Calu3 (cell line): ENCODE measurements around the gene BIVM. TPM values are rescaled to one million over a fixed set of nuclear protein-coding genes. Genes with fewer than 3 reads are reported as not detected.

Experiments used
- BruUV-seq: library from RNA; stranded (reverse); fragments of 400-500 nt; replicated peaks from 2 replicates; lab custom pipeline; 2021; lab: Mats Ljungman, UMichigan
- CTCF ChIA-PET: fragments of 300-600 bp; sonication (Branson Sonifier 250); formaldehyde crosslinking; loops from one replicate; lab custom pipeline; 2022; ENCODE audit warnings: antibody characterized with exemption; lab: Charles Lee
- DNase-seq: peaks from one replicate; pipeline ENCODE4 v3.0.0; 2022
- H3K27ac Mint-ChIP-seq: one replicate; pipeline ENCODE4 v1.8.0; 2022; ENCODE audit warnings: mixed read lengths; ENCODE audit not compliant: unreplicated experiment
- H3K27me3 Mint-ChIP-seq: one replicate; pipeline ENCODE4 v1.8.0; 2022; ENCODE audit warnings: mixed read lengths; ENCODE audit not compliant: unreplicated experiment
- H3K36me3 Mint-ChIP-seq: one replicate; pipeline ENCODE4 v1.8.0; 2022; ENCODE audit warnings: mild to moderate bottlenecking, moderate library complexity, mixed read lengths; ENCODE audit not compliant: insufficient read depth, unreplicated experiment
- H3K4me1 Mint-ChIP-seq: one replicate; pipeline ENCODE4 v1.8.0; 2022; ENCODE audit warnings: mild to moderate bottlenecking, low read depth, mixed read lengths; ENCODE audit not compliant: unreplicated experiment
- H3K4me3 Mint-ChIP-seq: one replicate; pipeline ENCODE4 v1.8.0; 2022; ENCODE audit warnings: mild to moderate bottlenecking, low read depth, moderate library complexity, mixed read lengths; ENCODE audit not compliant: unreplicated experiment
- H3K9me3 Mint-ChIP-seq: one replicate; pipeline ENCODE4 v1.8.0; 2022; ENCODE audit warnings: low read depth, mixed read lengths; ENCODE audit not compliant: unreplicated experiment
- intact Hi-C: fragments of 100-400 bp; cut with micrococcal nuclease; formaldehyde crosslinking; loops from one replicate; pipeline ENCODE4 v1.10.0; 2022; ENCODE audit not compliant: unreplicated experiment
- total RNA-seq: library from RNA; stranded (reverse); gene quantifications from 2 replicates; pipeline ENCODE4 v1.2.3, GENCODE V29; 2022
- TF ChIP-seq, protein P1 (sequence below): fragments of 200-600 bp; IDR thresholded peaks from one replicate; pipeline ENCODE4 v1.8.0; 2022; ENCODE audit warnings: antibody characterized with exemption; ENCODE audit not compliant: unreplicated experiment

Gene BIVM
- total RNA-seq, 1 experiment from 2014 or later, result 12.6 TPM

DNA sequence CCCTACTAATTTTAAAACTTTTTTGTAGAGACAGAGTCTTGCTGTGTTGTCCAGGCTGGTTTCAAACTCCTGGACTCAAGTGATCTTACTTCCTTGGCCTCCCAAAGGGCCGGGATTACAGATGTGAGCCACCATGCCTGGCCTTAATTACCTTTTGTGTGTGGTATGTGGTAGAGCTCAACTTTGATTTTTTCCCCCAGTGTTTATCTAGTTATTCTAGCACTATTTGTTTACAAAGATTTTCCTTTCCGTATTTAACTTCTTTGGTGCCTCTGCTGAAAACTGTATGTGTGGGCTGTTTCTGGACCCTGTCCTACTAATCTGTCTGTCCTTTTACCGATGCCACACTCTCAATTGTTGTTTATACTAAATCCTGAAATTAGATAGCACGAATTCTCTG, 37.6 kb downstream of the BIVM start:
- H3K4me1 Mint-ChIP-seq, result no peaks in the 10 kb centered on the region
- CTCF ChIA-PET, result no interaction called here
- H3K27me3 Mint-ChIP-seq, result no peaks in the 10 kb centered on the region
- no peaks in the 10 kb centered on the region for H3K9me3 Mint-ChIP-seq
- H3K36me3 Mint-ChIP-seq, result no peaks in the 10 kb centered on the region
- intact Hi-C loops, result no loop called here
- no peak overlapping the region for H3K27ac Mint-ChIP-seq
- no TSS peak for BruUV-seq
- TF ChIP-seq, protein P1, sequence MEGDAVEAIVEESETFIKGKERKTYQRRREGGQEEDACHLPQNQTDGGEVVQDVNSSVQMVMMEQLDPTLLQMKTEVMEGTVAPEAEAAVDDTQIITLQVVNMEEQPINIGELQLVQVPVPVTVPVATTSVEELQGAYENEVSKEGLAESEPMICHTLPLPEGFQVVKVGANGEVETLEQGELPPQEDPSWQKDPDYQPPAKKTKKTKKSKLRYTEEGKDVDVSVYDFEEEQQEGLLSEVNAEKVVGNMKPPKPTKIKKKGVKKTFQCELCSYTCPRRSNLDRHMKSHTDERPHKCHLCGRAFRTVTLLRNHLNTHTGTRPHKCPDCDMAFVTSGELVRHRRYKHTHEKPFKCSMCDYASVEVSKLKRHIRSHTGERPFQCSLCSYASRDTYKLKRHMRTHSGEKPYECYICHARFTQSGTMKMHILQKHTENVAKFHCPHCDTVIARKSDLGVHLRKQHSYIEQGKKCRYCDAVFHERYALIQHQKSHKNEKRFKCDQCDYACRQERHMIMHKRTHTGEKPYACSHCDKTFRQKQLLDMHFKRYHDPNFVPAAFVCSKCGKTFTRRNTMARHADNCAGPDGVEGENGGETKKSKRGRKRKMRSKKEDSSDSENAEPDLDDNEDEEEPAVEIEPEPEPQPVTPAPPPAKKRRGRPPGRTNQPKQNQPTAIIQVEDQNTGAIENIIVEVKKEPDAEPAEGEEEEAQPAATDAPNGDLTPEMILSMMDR, result no peak
- DNase-seq, result no peak
- H3K4me3 Mint-ChIP-seq, result no peak overlapping the region

- CTCF ChIA-PET, result no interaction called here
- Mint-ChIP-seq H3K27ac (no peak overlapping the region), H3K4me3 (no peak overlapping the region), H3K4me1 (no peaks in the 10 kb centered on the region), H3K27me3 (no peaks in the 10 kb centered on the region), H3K36me3 (no peaks in the 10 kb centered on the region), H3K9me3 (no peaks in the 10 kb centered on the region)
- intact Hi-C loops, result no loop called here
- DNase-seq, result no peak
- TF ChIP-seq, protein P1, result no peak
- BruUV-seq, result no TSS peak
Measured at GRCh38 chr13:102838273-102838672, 39.4 kb downstream of the BIVM start.

DNA sequence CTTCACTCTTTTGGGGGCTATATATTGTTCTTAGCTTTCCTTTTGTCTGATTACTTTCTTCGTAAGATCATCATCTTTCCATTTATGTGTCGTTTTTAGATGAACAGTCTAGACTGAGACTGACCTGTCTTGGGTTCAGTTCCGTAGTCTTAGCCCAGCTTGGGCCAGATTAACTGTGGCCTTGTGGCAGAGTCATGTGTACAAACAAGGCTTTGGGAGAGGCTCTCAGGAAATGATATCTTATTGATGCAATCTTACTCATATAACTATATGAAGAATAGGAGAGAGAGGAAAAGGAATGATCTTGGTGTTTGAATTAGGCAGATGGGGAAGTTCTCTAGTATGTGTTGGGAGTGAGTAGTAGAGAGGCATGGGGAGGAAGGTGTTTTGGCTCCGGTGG, 40.1 kb downstream of the BIVM start:
- no peaks in the 10 kb centered on the region for H3K4me1 Mint-ChIP-seq
- BruUV-seq, result no TSS peak
- TF ChIP-seq, protein P1, result no peak
- intact Hi-C loops, result no loop called here
- DNase-seq, result no peak
- CTCF ChIA-PET, result no interaction called here
- H3K9me3 Mint-ChIP-seq, result no peaks in the 10 kb centered on the region
- H3K36me3 Mint-ChIP-seq, result no peaks in the 10 kb centered on the region
- H3K4me3 Mint-ChIP-seq, result no peak overlapping the region
- H3K27me3 Mint-ChIP-seq, result no peaks in the 10 kb centered on the region
- no peak overlapping the region for H3K27ac Mint-ChIP-seq

- no TSS peak for BruUV-seq
- H3K9me3 Mint-ChIP-seq, result no peaks in the 10 kb centered on the region
- TF ChIP-seq, protein P1, result no peak
- intact Hi-C loops, result no loop called here
- H3K4me1 Mint-ChIP-seq, result no peaks in the 10 kb centered on the region
- no peaks in the 10 kb centered on the region for H3K36me3 Mint-ChIP-seq
- no peak overlapping the region for H3K27ac Mint-ChIP-seq
- CTCF ChIA-PET, result no interaction called here
- no peak for DNase-seq
- H3K27me3 Mint-ChIP-seq, result no peaks in the 10 kb centered on the region
- no peak overlapping the region for H3K4me3 Mint-ChIP-seq
Measured at GRCh38 chr13:102839462-102839861, 40.5 kb downstream of the BIVM start.
